Fibroblast of peridontal ligament (primary cell): Measurements from ENCODE around the gene RFX6.
A peak's percentile ranks its signal among the peaks of the same experiment; 100 is the strongest.
"Not testable (repeated sequence)": the region's sequence is repeated elsewhere in the genome, so short reads cannot be mapped to it uniquely, and the experiment has no call there.

Source experiments
- DNase-seq: peaks from one replicate; pipeline ENCODE4 v3.0.0-alpha.2; 2010; ENCODE audit errors: extremely low read depth

The RFX6 gene, protein sequence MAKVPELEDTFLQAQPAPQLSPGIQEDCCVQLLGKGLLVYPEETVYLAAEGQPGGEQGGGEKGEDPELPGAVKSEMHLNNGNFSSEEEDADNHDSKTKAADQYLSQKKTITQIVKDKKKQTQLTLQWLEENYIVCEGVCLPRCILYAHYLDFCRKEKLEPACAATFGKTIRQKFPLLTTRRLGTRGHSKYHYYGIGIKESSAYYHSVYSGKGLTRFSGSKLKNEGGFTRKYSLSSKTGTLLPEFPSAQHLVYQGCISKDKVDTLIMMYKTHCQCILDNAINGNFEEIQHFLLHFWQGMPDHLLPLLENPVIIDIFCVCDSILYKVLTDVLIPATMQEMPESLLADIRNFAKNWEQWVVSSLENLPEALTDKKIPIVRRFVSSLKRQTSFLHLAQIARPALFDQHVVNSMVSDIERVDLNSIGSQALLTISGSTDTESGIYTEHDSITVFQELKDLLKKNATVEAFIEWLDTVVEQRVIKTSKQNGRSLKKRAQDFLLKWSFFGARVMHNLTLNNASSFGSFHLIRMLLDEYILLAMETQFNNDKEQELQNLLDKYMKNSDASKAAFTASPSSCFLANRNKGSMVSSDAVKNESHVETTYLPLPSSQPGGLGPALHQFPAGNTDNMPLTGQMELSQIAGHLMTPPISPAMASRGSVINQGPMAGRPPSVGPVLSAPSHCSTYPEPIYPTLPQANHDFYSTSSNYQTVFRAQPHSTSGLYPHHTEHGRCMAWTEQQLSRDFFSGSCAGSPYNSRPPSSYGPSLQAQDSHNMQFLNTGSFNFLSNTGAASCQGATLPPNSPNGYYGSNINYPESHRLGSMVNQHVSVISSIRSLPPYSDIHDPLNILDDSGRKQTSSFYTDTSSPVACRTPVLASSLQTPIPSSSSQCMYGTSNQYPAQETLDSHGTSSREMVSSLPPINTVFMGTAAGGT

GRCh38 chr6:116876635-116877611, at the start of gene RFX6:
RFX6 (plus strand) TSS chr6:116877242; CDS start chr6:116877276, 34 bp downstream.
- DNase-seq: no peak

GRCh38 chr6:116827561-116828240, 49.3 kb upstream of the RFX6 start:
- DNase-seq: no peak

DNA sequence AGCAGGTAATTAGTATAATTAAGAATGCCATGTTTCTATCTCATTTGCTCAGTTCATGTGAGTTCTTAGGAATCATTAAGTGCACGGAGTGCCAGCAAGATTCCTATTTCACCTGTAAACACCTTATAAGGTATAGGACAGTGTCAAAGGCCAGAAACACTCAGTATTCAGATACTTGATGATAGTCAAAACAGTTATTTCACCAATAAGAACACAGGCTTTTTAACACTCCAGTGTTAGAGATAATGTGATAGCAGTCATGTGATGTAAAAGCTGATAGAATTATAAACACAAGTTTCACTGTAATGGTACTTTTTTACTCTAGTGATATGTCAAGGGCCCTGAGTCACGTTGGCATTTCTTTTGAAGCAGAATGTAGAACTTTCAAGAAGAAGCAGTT, 48.1 kb upstream of the RFX6 start, which contains the start of gene GPRC6A:
Gene GPRC6A (minus strand): TSS at position 101 of the 400 bp plus-strand sequence. CDS start 70 bp downstream, at position 31.
- no peak for DNase-seq

DNA sequence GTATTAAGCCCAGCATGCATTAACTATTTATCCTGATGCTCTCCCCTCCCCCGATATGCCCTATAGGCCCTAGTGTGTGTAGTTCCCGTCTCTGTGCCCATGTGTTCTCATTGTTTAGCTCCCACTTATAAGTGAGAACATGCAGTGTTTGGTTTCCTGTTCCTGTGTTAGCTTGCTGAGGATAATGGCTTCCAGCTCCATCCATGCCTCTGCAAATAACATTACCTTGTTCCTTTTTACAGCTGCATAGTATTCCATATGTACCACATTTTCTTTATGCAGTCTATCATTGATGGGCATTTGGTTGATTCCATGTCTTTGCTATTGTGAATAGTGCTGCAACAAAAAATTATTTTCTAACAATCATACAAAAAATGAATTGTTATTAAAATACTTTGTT, 42.5 kb upstream of the RFX6 start:
- not testable (repeated sequence) for DNase-seq

DNA sequence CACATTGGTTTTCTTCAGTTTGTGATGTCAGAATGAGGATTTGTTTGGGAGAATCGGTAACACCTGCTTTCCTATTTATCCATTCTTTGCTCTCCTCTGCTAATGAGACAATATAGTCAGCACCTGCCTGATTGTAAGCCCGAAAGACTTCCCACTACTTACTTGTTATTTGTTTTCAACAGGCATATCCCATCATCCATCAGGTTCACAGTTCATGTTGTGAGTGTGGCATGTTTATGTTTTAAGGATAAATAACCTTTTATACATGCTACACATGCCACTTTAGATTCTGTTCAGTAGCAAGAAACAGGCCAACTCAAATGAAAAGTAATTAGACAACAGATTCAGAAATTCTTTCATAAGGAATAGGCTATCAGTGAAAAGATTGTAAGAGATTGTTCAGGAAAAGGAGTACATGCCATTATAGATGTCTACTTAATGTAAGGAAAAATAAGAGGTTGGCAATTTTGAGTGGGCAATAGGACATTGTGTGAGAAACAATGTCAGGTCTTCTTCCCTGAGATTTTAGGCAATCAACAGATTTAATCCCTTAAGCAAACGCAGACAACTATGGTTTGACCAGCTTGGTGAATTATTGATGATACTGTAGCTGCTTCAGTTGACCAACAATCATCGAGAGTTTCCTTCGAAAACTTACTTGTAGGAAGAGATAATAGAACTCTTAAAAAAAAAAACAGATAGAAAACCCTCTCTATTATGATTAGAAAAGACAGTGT, 40.3 kb upstream of the RFX6 start:
- no peak for DNase-seq

DNA sequence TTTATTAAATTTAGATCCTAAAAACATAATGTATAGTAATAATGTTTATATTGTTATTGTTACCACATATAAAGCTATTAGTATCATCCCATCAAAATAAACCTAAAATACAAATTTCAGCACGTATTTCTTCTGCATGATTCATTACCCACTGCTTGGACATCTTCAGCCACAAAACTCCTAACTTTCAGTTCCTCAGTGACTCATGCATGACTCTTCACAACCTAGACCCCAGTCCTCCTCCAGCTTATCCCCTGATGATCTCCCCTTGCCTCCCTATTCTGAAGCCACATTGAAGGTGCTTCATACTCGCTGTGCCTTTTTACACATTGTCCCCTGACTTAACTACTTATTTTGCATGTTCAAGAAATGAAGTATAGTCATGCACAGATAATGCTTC, 37.0 kb upstream of the RFX6 start:
- peak; percentile 37 for DNase-seq

- DNase-seq: no peak
Measured at GRCh38 chr6:116842459-116842858, 34.6 kb upstream of the RFX6 start.

DNA sequence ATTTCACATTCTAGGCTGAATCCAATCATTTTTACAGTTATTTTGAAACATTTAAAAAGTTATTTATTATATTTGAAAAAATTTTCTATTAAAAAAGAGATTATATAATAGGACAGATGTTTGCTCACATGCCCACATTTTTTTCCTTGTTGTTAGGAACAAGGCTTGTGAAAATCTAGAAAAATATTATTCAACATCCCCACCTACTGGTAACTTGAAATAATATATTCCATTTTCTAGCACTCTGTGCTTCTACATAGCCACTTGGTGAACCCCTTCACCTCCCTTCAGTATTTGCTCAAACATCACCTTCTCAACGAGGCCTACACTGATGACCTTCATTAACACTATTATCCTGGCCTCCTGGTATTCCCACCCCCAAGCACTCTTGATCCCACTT, 29.8 kb upstream of the RFX6 start:
- peak; percentile 68 for DNase-seq

DNA sequence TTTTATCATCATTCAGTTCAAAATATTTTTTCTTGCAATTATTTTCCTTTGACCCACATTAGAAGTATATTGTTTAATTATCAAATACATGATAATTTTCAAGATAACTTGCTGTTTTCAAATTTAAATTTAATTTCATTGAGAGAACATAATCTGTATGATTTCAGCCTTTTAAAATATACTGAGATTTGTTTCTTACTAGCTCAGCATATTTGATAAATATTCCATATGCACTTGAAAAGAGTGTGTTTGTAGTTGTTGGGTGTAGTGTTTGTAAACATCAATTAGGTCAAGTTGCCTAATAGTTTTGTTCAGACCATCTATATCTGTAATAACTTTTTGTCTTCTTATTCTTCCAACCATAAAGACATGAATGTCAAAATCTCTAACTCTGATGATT, 19.0 kb upstream of the RFX6 start:
- DNase-seq: no peak

DNA sequence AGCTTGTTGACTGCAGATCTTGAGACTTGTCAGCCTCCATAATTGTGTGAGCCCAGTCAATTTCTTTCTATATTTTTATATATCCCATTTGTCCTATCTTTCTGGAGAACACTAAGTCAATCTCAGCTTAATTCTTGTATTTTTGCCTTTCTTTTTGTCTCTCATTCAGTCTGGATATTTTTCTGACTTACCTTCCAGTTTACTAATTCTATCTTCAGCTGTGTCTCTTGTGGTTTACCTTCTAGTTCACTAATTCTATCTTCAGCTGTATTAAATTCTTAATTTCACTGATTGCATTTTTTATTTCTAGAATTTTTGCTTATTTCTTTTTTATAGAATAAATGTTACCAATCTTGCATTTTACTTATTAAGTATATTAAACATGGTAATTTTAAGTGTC, 17.8 kb upstream of the RFX6 start:
- DNase-seq: no peak

DNA sequence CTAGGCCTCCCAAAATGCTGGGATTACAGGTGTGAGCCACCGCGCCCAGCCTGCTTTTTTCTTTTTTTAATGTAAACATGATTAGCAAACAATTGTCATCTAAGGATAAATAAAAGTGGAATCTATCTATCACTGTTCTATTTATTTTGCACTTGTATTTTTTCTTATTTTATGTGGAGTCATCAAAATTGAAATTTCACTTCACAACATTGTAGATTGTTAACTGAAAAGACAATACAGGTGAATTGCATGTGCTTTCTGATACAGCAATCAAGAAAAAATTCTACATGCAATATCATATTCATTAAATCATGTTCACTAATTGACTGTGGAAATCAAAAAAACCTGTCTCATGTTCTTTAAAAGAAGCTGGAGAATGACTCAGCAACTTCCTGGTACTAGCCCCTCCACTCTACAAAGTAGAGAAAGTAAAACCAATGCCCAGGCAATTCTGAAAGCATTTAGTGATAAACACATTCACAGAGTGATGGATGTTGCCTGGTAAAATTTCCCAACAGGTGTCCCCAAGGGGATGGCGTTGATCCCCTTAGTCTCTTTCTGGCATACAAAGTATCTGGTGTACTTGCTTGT, 10.7 kb upstream of the RFX6 start:
- DNase-seq: no peak

DNA sequence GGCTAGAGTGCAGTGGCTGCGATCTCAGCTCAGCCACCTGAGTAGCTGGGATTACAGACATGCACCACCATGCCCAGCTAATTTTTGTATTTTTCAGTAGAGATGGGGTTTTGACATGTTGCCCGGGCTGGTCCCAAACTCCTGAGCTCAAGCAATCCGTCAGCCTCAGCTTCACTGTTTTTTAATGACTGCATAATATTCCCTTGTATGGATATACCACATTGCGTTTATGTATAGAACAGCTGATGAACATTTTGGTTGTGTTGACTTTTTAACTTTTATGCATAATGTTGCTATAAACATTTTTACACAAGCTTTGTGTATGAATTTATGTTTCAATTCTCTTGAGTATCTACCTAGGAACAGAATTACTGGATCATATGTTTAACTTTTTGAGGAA, 4.3 kb upstream of the RFX6 start:
- no peak for DNase-seq

DNA sequence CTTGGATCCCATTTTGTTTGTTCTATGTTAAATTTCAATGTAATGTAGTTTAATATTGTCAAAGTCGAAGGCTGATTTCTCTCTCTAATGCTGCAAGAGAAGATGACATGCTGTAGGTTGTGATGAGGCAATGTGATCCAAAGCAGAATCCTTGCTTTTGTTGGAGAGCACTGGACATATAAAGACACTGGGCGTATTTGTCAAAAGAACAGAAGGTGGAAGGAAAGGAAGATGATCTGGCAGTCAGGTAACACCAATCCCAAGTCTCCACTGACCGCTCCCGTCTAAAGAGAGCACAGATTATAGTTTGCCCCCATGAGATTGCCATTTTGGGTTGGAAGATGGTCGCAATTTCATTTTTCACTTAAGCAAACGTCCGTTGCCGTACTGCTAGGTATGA, 935 bp upstream of the RFX6 start:
- DNase-seq: no peak

DNA sequence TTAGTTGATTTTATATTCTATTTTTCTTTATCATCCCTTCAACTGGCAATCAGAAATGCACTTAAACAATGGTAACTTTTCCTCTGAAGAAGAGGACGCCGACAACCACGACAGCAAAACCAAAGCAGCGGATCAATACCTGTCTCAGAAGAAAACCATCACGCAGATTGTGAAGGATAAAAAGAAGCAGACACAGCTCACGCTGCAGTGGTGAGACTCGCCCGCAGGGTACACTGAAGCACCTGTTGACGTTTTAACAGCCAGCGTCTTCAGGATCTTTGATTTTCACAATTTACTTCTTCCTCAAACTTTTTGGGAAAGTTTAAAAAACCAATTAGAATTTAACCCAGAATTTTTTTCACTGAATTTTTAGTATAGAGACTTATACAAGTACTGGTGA, 701 bp downstream of the RFX6 start:
- DNase-seq: no peak

GRCh38 chr6:116881236-116881635, 4.2 kb downstream of the RFX6 start:
- peak; percentile 3 for DNase-seq

DNA sequence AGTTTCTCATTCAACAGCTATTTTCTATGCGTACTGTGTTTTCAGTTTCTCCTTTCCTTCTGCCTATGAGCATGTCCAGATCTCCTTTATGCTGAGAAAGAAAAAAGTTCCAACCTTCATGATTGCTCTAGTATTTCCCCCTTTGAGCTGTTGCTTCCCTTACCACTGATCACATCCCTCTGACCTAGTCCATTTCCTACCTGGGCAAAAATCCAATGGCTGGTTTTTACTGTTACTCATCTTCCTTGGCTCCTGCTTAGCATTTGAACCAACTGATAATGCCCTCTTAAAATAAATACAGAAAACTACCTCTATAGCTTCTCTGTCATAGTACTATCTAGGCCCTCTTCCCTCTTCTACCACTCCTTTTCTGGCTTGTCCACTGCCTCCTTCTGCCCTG, 6.0 kb downstream of the RFX6 start:
- DNase-seq: no peak

GRCh38 chr6:116884530-116884929, 7.5 kb downstream of the RFX6 start:
- no peak for DNase-seq

DNA sequence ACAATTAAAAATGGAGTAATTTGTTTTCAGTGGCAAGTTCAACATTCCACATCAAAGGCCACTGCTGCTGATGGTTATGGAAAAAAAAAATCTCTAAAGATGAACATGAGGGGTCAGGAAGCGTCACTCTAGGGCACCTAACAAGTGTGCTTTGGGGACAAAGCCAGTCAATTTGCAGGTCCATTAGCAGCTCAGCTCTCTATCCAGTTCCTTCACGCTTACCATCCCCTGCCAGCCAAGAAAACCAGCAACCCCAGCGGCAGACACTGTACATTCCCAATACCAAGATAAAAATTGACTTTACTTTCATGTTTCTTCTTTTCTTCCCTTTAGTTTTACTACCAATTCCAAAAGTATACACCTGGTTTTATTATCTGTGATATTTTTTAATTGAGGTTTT, 10.1 kb downstream of the RFX6 start:
- DNase-seq: no peak

GRCh38 chr6:116887894-116888293, 10.9 kb downstream of the RFX6 start:
- DNase-seq: no peak
